Mucosa of rectum (tissue), 2 donors: ENCODE data around the gene DPF3.

ENCODE experiments used
- H3K27ac ChIP-seq, 2 donors: one replicate each; pipeline ENCODE4 v1.7.0; 2013; ENCODE audit warnings: inconsistent platforms in 2 of 2, low read depth in 2 of 2, low read length in 2 of 2
- H3K27me3 ChIP-seq, 2 donors: one replicate each; pipeline ENCODE4 v1.7.0; 2013; ENCODE audit warnings: low read length in 2 of 2; ENCODE audit not compliant: control insufficient read depth in 2 of 2, insufficient read depth in 2 of 2
- H3K36me3 ChIP-seq, 2 donors: one replicate each; pipeline ENCODE4 v1.7.0; 2013; ENCODE audit warnings: low read length in 2 of 2; ENCODE audit not compliant: control insufficient read depth in 2 of 2, insufficient read depth in 2 of 2
- H3K4me1 ChIP-seq, 2 donors: one replicate each; pipeline ENCODE4 v1.7.0; 2013; ENCODE audit warnings: low read length in 2 of 2, mild to moderate bottlenecking in 1 of 2; ENCODE audit not compliant: control insufficient read depth in 2 of 2, insufficient read depth in 2 of 2
- H3K4me3 ChIP-seq, 2 donors: one replicate each; pipeline ENCODE4 v1.7.0; 2013; ENCODE audit warnings: low read length in 2 of 2
- H3K9ac ChIP-seq, 2 donors: one replicate each; pipeline ENCODE4 v1.7.0; 2013; ENCODE audit warnings: low read length in 2 of 2, low read depth in 1 of 2, mild to moderate bottlenecking in 1 of 2
- H3K9me3 ChIP-seq, 2 donors: one replicate each; pipeline ENCODE4 v1.7.0; 2013; ENCODE audit warnings: low read length in 2 of 2; ENCODE audit not compliant: control insufficient read depth in 2 of 2
- donor health status: healthy.
- donor health status: Normal muscosa, but diverticular disease.

The DPF3 gene

GRCh38 chr14:72780751-72781150, 113.2 kb downstream of the DPF3 start:
- Histone ChIP-seq H3K9ac (no peak overlapping the region), H3K36me3 (no peaks in the 10 kb centered on the region), H3K4me3 (no peak overlapping the region), H3K4me1 (peaks cover 6 to 9% of the 10 kb centered on the region in 2 donors), H3K9me3 (no peaks in the 10 kb centered on the region), H3K27ac (no peak overlapping the region), H3K27me3 (no peaks in the 10 kb centered on the region)

DNA sequence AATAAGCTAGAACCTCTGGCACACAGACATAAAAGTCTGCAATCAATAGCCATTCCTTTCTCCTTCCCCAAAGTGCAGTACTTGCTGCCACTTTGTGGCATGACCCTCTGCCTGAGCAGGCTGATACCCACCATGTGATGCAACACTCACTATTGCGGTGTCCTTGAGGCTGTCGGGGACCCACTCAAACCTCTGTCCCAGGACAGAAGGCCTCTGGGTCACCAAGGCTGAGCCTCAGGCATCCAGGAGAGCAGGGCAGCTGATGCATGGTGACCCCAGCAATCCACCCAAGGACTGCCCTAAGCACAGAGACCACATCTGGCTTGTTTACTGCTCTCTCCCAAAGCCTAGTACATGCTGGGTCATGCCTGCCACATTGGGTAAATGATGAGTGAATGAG, 114.2 kb downstream of the DPF3 start:
- Histone ChIP-seq H3K9me3 (no peaks in the 10 kb centered on the region), H3K9ac (no peak overlapping the region), H3K27me3 (no peaks in the 10 kb centered on the region), H3K27ac (no peak overlapping the region), H3K4me3 (no peak overlapping the region), H3K4me1 (peaks cover 6 to 9% of the 10 kb centered on the region in 2 donors), H3K36me3 (no peaks in the 10 kb centered on the region)

DNA sequence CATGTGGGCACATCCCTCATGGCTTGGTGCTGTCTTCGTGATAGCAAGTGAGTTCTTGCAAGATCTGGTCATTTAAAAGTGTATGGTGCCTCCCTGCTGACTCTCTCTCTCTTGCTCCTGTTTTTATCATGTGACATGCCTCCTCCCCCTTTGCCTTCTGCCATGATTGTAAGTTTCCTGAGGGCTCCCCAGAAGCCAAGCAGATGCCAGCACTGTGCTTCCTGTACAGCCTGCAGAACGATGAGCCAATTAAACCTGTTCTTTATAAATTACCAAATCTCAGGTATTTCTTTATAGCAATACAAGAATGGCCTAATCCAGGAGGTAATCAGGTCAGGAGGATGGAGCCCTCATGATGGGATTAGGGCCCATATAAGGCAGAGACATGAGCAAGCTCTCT, 116.3 kb downstream of the DPF3 start:
- Histone ChIP-seq H3K27ac (no peak overlapping the region), H3K9me3 (no peaks in the 10 kb centered on the region), H3K4me1 (peaks cover 6 to 9% of the 10 kb centered on the region in 2 donors), H3K4me3 (no peak overlapping the region), H3K27me3 (no peaks in the 10 kb centered on the region), H3K36me3 (no peaks in the 10 kb centered on the region), H3K9ac (no peak overlapping the region)

- H3K36me3 ChIP-seq: no peaks in the 10 kb centered on the region
- H3K4me3 ChIP-seq: no peak overlapping the region
- peaks cover 6 to 11% of the 10 kb centered on the region in 2 donors for H3K4me1 ChIP-seq
- no peaks in the 10 kb centered on the region for H3K27me3 ChIP-seq
- no peaks in the 10 kb centered on the region for H3K9me3 ChIP-seq
- no peak overlapping the region for H3K9ac ChIP-seq
- H3K27ac ChIP-seq: peak overlapping the region in 1 of 2 donors; percentile 38
These were observed 117.1 kb downstream of the DPF3 start for GRCh38 chr14:72776701-72777261.

- no peak overlapping the region for H3K4me3 ChIP-seq
- no peaks in the 10 kb centered on the region for H3K9me3 ChIP-seq
- no peaks in the 10 kb centered on the region for H3K27me3 ChIP-seq
- no peaks in the 10 kb centered on the region for H3K36me3 ChIP-seq
- H3K4me1 ChIP-seq: peaks cover 6 to 11% of the 10 kb centered on the region in 2 donors
- H3K27ac ChIP-seq: no peak overlapping the region
- no peak overlapping the region for H3K9ac ChIP-seq
These were observed 117.9 kb downstream of the DPF3 start for GRCh38 chr14:72775923-72776554.

DNA sequence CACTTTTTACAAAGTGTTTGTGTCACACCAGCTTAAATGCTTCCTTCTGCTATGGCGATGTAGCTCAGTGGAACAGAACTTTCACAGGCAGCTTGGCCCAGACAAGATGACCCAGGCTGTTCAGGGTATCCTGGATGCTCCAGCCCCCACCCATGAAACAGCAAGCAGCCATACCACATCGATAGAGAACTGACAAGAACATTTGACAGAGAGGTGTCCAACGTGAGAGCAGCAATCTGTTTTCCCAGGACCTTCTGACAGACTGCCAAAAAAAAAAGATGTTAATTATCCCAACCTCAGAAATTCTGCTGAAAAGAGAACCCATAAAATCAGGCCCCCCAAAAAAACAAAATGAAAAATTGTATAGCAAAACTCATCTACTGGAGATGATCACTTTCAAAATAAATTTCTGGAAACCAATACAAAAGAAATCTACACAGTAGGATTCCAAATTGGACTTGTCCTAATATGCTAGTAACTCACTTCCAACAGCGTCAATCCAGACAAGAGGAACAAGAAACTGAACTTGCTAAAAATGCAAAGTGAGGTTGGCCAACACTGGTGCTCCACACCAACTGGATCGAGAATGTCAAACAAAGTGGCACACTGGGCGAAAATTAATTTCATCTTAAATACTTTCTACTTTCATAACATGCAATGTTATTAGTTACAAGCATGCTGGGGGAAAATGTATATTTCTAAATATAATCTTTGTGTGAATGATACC, 118.8 kb downstream of the DPF3 start:
- Histone ChIP-seq H3K27me3 (no peaks in the 10 kb centered on the region), H3K36me3 (no peaks in the 10 kb centered on the region), H3K27ac (no peak overlapping the region), H3K9ac (no peak overlapping the region), H3K9me3 (no peaks in the 10 kb centered on the region), H3K4me1 (peaks cover 6 to 11% of the 10 kb centered on the region in 2 donors), H3K4me3 (no peak overlapping the region)

DNA sequence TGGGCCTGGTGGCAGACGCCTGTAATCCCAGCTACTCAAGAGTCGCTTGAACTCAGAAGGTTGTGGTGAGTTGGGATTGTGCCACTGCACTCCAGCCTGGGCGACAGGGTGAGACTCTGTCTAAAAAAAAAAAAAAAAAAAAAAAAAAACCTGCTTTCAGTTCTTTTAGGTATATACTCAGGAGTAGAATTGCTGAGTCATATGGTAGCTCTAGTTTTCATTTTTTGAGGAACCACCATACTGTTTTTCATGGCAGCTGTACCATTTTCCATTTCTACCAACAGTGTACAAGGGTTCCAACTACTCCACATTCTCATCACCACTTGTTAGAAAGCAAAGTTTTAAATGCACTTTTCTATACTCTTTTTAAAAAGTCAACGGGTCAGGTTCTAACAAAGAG, 119.8 kb downstream of the DPF3 start:
- Histone ChIP-seq H3K4me3 (no peak overlapping the region), H3K9ac (no peak overlapping the region), H3K4me1 (peaks cover 6 to 11% of the 10 kb centered on the region in 2 donors), H3K9me3 (no peaks in the 10 kb centered on the region), H3K27me3 (no peaks in the 10 kb centered on the region), H3K36me3 (no peaks in the 10 kb centered on the region), H3K27ac (no peak overlapping the region)

DNA sequence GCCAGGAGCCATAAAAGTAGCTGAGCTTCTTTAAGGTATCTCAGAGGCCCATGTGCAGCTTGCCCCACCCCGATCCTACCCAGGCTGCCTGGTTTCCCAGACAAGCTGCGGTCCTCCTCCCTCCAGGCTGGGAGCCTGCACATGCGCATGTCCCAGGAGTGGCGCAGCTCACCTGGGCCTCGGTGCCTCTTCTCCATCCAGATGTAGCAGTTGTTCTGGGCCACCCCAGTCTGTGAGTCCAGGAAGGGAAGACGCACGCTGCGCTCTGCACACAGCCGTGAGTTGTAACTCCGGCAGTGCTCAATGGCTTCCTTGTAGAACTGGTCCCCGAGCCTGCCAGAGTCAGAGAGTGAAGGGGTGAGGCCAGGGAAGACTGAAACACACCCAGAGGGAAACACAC, 122.3 kb downstream of the DPF3 start:
- peak overlapping the region; percentile 46 to 62 for H3K4me3 ChIP-seq
- peaks cover 2 to 5% of the 10 kb centered on the region in 2 donors for H3K4me1 ChIP-seq
- no peaks in the 10 kb centered on the region for H3K27me3 ChIP-seq
- peak overlapping the region in 1 of 2 donors; percentile 47 for H3K9ac ChIP-seq
- H3K36me3 ChIP-seq: no peaks in the 10 kb centered on the region
- peak overlapping the region; percentile 79 to 85 for H3K27ac ChIP-seq
- peaks cover 0 to 4% of the 10 kb centered on the region in 2 donors for H3K9me3 ChIP-seq

GRCh38 chr14:72766296-72766695, 127.6 kb downstream of the DPF3 start:
- H3K4me1 ChIP-seq: no peaks in the 10 kb centered on the region
- no peaks in the 10 kb centered on the region for H3K27me3 ChIP-seq
- no peak overlapping the region for H3K27ac ChIP-seq
- no peak overlapping the region for H3K9ac ChIP-seq
- H3K9me3 ChIP-seq: peaks cover 0 to 7% of the 10 kb centered on the region in 2 donors
- H3K36me3 ChIP-seq: no peaks in the 10 kb centered on the region
- H3K4me3 ChIP-seq: no peak overlapping the region

GRCh38 chr14:72763892-72764291, 130.0 kb downstream of the DPF3 start:
- no peak overlapping the region for H3K9ac ChIP-seq
- no peak overlapping the region for H3K27ac ChIP-seq
- H3K27me3 ChIP-seq: no peaks in the 10 kb centered on the region
- no peaks in the 10 kb centered on the region for H3K36me3 ChIP-seq
- H3K9me3 ChIP-seq: peaks cover 3 to 7% of the 10 kb centered on the region in 2 donors
- no peak overlapping the region for H3K4me3 ChIP-seq
- H3K4me1 ChIP-seq: no peaks in the 10 kb centered on the region
